ENCODE results near the gene MUC4. TPM values are rescaled to one million over a fixed set of nuclear protein-coding genes. Genes with fewer than 3 reads are reported as not detected.

Gene MUC4
- total and polyA plus RNA-seq, 7 experiments from 2014 or later: 0.07 to 0.48 TPM; not detected in 5

DNA sequence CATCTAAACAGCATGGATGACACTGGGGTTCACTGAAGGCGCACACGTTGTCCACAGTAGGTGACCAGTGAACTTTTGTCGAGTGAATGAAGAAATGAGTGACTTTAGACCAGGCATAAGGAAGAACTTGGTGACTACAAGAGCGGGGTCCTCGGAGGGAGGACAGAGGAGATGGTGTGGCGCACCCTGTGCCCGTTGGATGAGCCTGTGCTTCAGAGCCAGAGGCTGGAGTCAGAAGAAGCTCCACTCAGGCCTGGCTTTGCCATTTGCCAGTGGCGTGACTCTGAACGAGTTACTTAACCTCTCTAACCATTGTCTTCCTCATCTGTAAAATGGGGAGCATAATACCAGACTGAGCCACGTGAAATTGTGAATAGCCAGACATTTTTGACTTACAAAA, 42.2 kb downstream of the MUC4 start:
- Histone ChIP-seq H3K4me3 (ENCODE audit: low read length) (no peak overlapping the region), H3K36me3 (ENCODE audit: control insufficient read depth in 2 of 3, insufficient read depth in 3 of 3, low read length in 3 of 3) (no peaks in the 10 kb centered on the region), H3K27me3 (ENCODE audit: control insufficient read depth in 2 of 2, insufficient read depth in 2 of 2, low read length in 2 of 2) (no peaks in the 10 kb centered on the region), H3K27ac (ENCODE audit: low read depth, low read length) (no peak overlapping the region), H3K9me3 (ENCODE audit: control insufficient read depth in 2 of 3, low read length in 3 of 3) (no peaks in the 10 kb centered on the region), H3K4me1 (ENCODE audit: control insufficient read depth in 2 of 2, insufficient read depth in 2 of 2, low read length in 2 of 2) (no peaks in the 10 kb centered on the region)
- ChIA-PET CTCF (no interaction called here), POLR2A (no interaction called here)
- Mint-ChIP-seq H3K36me3 (peaks cover 0 to 1% (median 0%) of the 10 kb centered on the region in 5 donors), H3K27ac (no peak overlapping the region), H3K4me1 (peaks cover 0 to 1% (median 0%) of the 10 kb centered on the region in 7 donors), H3K27me3 (peaks cover 0 to 4% (median 2%) of the 10 kb centered on the region in 5 donors), H3K9me3 (peaks cover 0 to 6% (median 0%) of the 10 kb centered on the region in 11 donors), H3K4me3 (no peak overlapping the region)
- intact Hi-C loops (cut with micrococcal nuclease): no loop called here
- no peak for ATAC-seq
- DNase-seq: no peak

DNA sequence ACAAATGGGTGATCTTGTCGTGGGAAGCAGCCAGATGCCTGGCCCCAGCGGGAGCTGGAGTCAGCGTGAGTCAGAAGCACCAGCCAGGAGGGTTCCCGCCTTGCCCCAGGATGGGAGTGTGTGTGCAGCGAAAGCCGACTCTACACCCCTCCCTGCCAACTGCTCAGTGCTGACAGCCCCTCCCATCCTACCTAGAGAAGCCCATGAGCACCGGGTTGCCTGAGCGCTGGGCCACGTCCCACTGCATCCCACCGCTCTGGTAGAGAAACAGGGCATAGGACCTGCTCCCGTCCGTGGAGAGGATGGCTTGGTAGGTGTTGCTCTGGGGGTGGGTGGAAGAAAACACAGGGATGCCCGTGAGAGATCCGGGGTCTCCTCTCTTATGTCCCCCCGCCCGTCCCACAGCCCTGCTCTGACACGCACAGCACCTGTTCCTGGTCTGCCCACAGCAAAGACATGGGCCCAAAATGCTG, 42.9 kb downstream of the MUC4 start:
- peaks cover 0 to 10% (median 9%) of the 10 kb centered on the region in 5 donors for H3K27me3 Mint-ChIP-seq
- CTCF ChIA-PET: no interaction called here

DNA sequence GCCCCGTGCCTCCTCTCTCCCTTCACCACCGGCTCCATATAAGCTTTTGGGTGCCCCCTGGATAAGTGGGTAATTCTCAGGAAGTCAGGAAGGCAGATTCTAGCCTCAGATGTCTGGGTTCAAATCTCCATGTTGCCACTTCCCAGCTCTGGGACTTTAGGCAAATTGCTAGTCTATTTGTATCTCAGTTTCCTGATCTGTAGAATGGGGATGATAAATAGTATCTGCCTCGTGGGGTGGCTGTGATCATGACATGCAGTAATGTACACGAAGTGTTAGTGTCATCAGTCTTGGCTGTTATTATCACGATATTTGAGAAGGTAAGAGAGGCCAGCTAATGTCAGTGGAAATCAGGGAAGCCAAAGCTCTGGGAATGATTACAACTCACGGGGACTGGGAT, 43.3 kb downstream of the MUC4 start:
- no peak for DNase-seq
- Histone ChIP-seq H3K27ac (ENCODE audit: low read depth, low read length) (no peak overlapping the region), H3K27me3 (ENCODE audit: control insufficient read depth in 2 of 2, insufficient read depth in 2 of 2, low read length in 2 of 2) (no peaks in the 10 kb centered on the region), H3K36me3 (ENCODE audit: control insufficient read depth in 2 of 3, insufficient read depth in 3 of 3, low read length in 3 of 3) (no peaks in the 10 kb centered on the region), H3K4me3 (ENCODE audit: low read length) (no peak overlapping the region), H3K4me1 (ENCODE audit: control insufficient read depth in 2 of 2, insufficient read depth in 2 of 2, low read length in 2 of 2) (no peaks in the 10 kb centered on the region), H3K9me3 (ENCODE audit: control insufficient read depth in 2 of 3, low read length in 3 of 3) (no peaks in the 10 kb centered on the region)
- H3K4me1 Mint-ChIP-seq: peaks cover 0 to 1% (median 0%) of the 10 kb centered on the region in 7 donors
- H3K27me3 Mint-ChIP-seq: peaks cover 0 to 15% (median 10%) of the 10 kb centered on the region in 5 donors
- no peak for ATAC-seq
- peaks cover 0 to 1% (median 0%) of the 10 kb centered on the region in 5 donors for H3K36me3 Mint-ChIP-seq
- ChIA-PET CTCF (no interaction called here), POLR2A (no interaction called here)
- H3K27ac Mint-ChIP-seq: peak overlapping the region in 1 of 9 donors; percentile 51
- H3K9me3 Mint-ChIP-seq: peaks cover 0 to 6% (median 0%) of the 10 kb centered on the region in 11 donors
- H3K4me3 Mint-ChIP-seq: no peak overlapping the region
- intact Hi-C loops (cut with micrococcal nuclease): no loop called here

More for the DNA sequence above, 42.9 kb downstream of the MUC4 start:
- Mint-ChIP-seq H3K27ac (peak overlapping the region in 1 of 9 donors; percentile 51), H3K9me3 (peaks cover 0 to 6% (median 0%) of the 10 kb centered on the region in 11 donors), H3K4me1 (peaks cover 0 to 1% (median 0%) of the 10 kb centered on the region in 7 donors), H3K4me3 (no peak overlapping the region), H3K36me3 (peaks cover 0 to 1% (median 0%) of the 10 kb centered on the region in 5 donors)
- H3K36me3 ChIP-seq (ENCODE audit: control insufficient read depth in 2 of 3, insufficient read depth in 3 of 3, low read length in 3 of 3): no peaks in the 10 kb centered on the region
- H3K4me1 ChIP-seq (ENCODE audit: control insufficient read depth in 2 of 2, insufficient read depth in 2 of 2, low read length in 2 of 2): no peaks in the 10 kb centered on the region
- POLR2A ChIA-PET: no interaction called here
- no peaks in the 10 kb centered on the region for H3K27me3 ChIP-seq (ENCODE audit: control insufficient read depth in 2 of 2, insufficient read depth in 2 of 2, low read length in 2 of 2)
- peak in 1 of 9 donors; percentile 27 for DNase-seq
- intact Hi-C loops (cut with micrococcal nuclease): no loop called here
- H3K27ac ChIP-seq (ENCODE audit: low read depth, low read length): no peak overlapping the region
- H3K9me3 ChIP-seq (ENCODE audit: control insufficient read depth in 2 of 3, low read length in 3 of 3): no peaks in the 10 kb centered on the region
- no peak for ATAC-seq
- H3K4me3 ChIP-seq (ENCODE audit: low read length): no peak overlapping the region

DNA sequence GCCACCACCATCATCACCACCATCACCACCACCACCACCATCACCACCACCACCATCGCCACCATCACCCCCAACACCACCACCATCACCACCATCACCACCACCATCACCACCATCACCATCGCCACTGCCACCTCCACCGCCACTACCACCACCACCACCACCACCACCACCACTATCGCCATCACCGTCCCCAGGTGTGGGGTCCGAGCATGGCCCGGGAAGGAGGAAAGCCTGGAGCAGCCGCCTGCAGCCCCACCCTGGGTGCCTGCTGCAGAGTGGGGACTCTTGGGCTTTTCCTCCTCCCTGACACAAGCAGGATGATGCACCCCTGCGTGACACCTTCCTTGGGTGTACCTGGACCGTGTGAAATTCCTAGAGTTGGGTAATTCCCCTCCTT, 43.9 kb downstream of the MUC4 start:
- peaks cover 0 to 1% (median 0%) of the 10 kb centered on the region in 5 donors for H3K36me3 Mint-ChIP-seq
- ATAC-seq: no peak
- no peak overlapping the region for H3K27ac Mint-ChIP-seq

DNA sequence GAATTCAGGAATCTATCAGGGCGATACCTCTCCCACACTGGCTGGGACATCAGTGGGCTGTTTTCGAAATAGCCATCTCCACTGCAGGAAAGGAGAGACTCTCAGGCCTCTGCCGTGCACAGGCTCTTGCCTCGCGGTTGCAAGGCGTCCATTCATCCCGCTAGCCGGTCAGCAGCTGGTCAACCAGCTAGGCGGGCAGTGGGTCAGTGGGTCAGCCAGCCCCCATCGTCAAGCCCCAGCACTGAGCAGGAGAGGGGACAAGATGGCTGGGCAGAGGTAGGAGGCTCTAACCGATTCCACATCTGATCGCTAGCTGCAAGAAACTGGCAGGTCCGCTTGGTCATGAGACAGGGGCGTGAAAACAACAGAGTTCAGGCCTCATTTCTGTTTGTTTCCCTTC, 45.1 kb downstream of the MUC4 start:
- no peak overlapping the region for H3K27ac ChIP-seq (ENCODE audit: low read depth, low read length)
- Mint-ChIP-seq H3K9me3 (peaks cover 0 to 6% (median 0%) of the 10 kb centered on the region in 11 donors), H3K4me1 (peaks cover 0 to 3% (median 0%) of the 10 kb centered on the region in 7 donors), H3K27ac (no peak overlapping the region), H3K4me3 (no peak overlapping the region), H3K36me3 (no peaks in the 10 kb centered on the region), H3K27me3 (peaks cover 0 to 22% (median 12%) of the 10 kb centered on the region in 5 donors)
- POLR2A ChIA-PET: no interaction called here
- H3K9me3 ChIP-seq (ENCODE audit: control insufficient read depth in 2 of 3, low read length in 3 of 3): no peaks in the 10 kb centered on the region
- ATAC-seq: no peak
- no peaks in the 10 kb centered on the region for H3K36me3 ChIP-seq (ENCODE audit: control insufficient read depth in 2 of 3, insufficient read depth in 3 of 3, low read length in 3 of 3)
- intact Hi-C loops (cut with micrococcal nuclease): no loop called here
- H3K4me3 ChIP-seq (ENCODE audit: low read length): no peak overlapping the region
- CTCF ChIA-PET: no interaction called here
- no peaks in the 10 kb centered on the region for H3K27me3 ChIP-seq (ENCODE audit: control insufficient read depth in 2 of 2, insufficient read depth in 2 of 2, low read length in 2 of 2)
- no peak for DNase-seq
- H3K4me1 ChIP-seq (ENCODE audit: control insufficient read depth in 2 of 2, insufficient read depth in 2 of 2, low read length in 2 of 2): no peaks in the 10 kb centered on the region

More for the DNA sequence above, 43.9 kb downstream of the MUC4 start:
- Histone ChIP-seq H3K4me3 (ENCODE audit: low read length) (no peak overlapping the region), H3K4me1 (ENCODE audit: control insufficient read depth in 2 of 2, insufficient read depth in 2 of 2, low read length in 2 of 2) (no peaks in the 10 kb centered on the region), H3K9me3 (ENCODE audit: control insufficient read depth in 2 of 3, low read length in 3 of 3) (no peaks in the 10 kb centered on the region), H3K27me3 (ENCODE audit: control insufficient read depth in 2 of 2, insufficient read depth in 2 of 2, low read length in 2 of 2) (no peaks in the 10 kb centered on the region), H3K27ac (ENCODE audit: low read depth, low read length) (no peak overlapping the region), H3K36me3 (ENCODE audit: control insufficient read depth in 2 of 3, insufficient read depth in 3 of 3, low read length in 3 of 3) (no peaks in the 10 kb centered on the region)
- ChIA-PET POLR2A (no interaction called here), CTCF (no interaction called here)
- DNase-seq: no peak
- Mint-ChIP-seq H3K4me3 (no peak overlapping the region), H3K4me1 (peaks cover 0 to 1% (median 0%) of the 10 kb centered on the region in 7 donors), H3K27me3 (peaks cover 0 to 20% (median 12%) of the 10 kb centered on the region in 5 donors), H3K9me3 (peaks cover 0 to 6% (median 0%) of the 10 kb centered on the region in 11 donors)
- intact Hi-C loops (cut with micrococcal nuclease): no loop called here

DNA sequence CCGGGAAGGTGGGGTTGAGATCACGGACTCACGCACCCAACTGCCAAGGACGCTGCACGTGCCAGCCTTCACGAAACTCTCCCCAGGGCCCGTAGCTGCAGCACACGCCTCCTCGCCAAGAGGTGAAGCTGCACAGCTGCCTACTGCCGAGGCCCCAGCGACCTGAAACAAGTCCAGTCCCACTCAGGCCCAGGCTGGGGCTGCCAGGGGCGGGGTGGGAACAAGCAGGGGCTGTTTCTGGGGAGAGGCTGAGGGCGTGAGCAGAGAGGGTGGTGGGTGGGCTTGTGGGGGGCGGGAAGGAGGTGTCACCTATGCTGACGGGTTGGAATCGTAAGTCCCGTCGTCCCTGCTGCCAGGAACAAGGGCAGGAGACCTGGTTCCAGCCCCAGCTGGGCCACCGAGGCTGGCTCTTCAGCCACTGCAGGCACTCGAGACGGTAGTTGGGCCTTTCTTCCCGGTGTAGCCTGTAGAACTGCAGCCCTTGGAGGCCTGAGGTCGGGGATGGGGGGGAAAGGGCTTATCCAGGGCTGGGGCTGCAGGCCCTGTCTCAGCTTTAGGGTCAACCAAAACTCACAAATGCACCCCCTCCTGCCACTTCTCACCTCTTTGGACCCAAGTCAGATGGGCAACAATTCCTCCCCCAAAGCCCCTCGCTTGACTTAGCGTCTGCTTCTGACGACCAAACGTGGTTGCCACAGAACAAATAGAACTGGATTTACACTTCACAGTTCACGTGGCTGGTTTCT, 46.6 kb downstream of the MUC4 start:
- DNase-seq (no peak), ATAC-seq (no peak)
- intact Hi-C loops (cut with micrococcal nuclease): no loop called here
- Mint-ChIP-seq H3K36me3 (no peaks in the 10 kb centered on the region), H3K4me1 (peaks cover 0 to 3% (median 0%) of the 10 kb centered on the region in 7 donors), H3K4me3 (no peak overlapping the region), H3K27me3 (peaks cover 9 to 32% (median 23%) of the 10 kb centered on the region in 5 donors), H3K9me3 (peaks cover 0 to 6% (median 0%) of the 10 kb centered on the region in 11 donors), H3K27ac (no peak overlapping the region)
- Histone ChIP-seq H3K4me1 (ENCODE audit: control insufficient read depth in 2 of 2, insufficient read depth in 2 of 2, low read length in 2 of 2) (no peaks in the 10 kb centered on the region), H3K27ac (ENCODE audit: low read depth, low read length) (no peak overlapping the region), H3K9me3 (ENCODE audit: control insufficient read depth in 2 of 3, low read length in 3 of 3) (no peaks in the 10 kb centered on the region), H3K27me3 (ENCODE audit: control insufficient read depth in 2 of 2, insufficient read depth in 2 of 2, low read length in 2 of 2) (no peaks in the 10 kb centered on the region), H3K4me3 (ENCODE audit: low read length) (no peak overlapping the region), H3K36me3 (ENCODE audit: control insufficient read depth in 2 of 3, insufficient read depth in 3 of 3, low read length in 3 of 3) (no peaks in the 10 kb centered on the region)
- ChIA-PET CTCF (no interaction called here), POLR2A (no interaction called here)

Data from naive thymus-derived CD4-positive, alpha-beta T cell (primary cell).